NCI-H1436 (cell line): Measurements from ENCODE around the gene SLC11A1.
A peak's percentile ranks its signal among the peaks of the same experiment; 100 is the strongest.

Experiments
- DNase-seq: peaks from one replicate; lab custom pipeline; 2025; lab: John Stamatoyannopoulos, UW

The SLC11A1 gene

GRCh38 chr2:218394298-218395089 is 12.4 kb downstream of the SLC11A1 start:
- DNase-seq: no peak

- no peak for DNase-seq
These were observed 13.0 kb downstream of the SLC11A1 start for GRCh38 chr2:218395090-218395444.

- DNase-seq: no peak
These were observed 13.4 kb downstream of the SLC11A1 start for GRCh38 chr2:218395456-218395825.

GRCh38 chr2:218395826-218396687 is 14.0 kb downstream of the SLC11A1 start:
- peak; percentile 92 for DNase-seq

GRCh38 chr2:218396688-218397462 is 14.8 kb downstream of the SLC11A1 start:
- peak; percentile 77 for DNase-seq

- no peak for DNase-seq
These were observed 15.4 kb downstream of the SLC11A1 start for GRCh38 chr2:218397463-218397819.

- DNase-seq: peak; percentile 25
These were observed 15.9 kb downstream of the SLC11A1 start for GRCh38 chr2:218397820-218398436.

- DNase-seq: peak; percentile 44
These were observed 16.6 kb downstream of the SLC11A1 start for GRCh38 chr2:218398437-218399390.

GRCh38 chr2:218399391-218400166 is 17.5 kb downstream of the SLC11A1 start, which contains the start of gene CTDSP1:
Gene CTDSP1 (plus strand): TSS chr2:218399868. CDS start chr2:218400091, 223 bp downstream.
- DNase-seq: peak; percentile 82

GRCh38 chr2:218400167-218400929 is 18.3 kb downstream of the SLC11A1 start:
- DNase-seq: no peak

- DNase-seq: no peak
These were observed 19.1 kb downstream of the SLC11A1 start for GRCh38 chr2:218400930-218401881.

GRCh38 chr2:218401890-218402289 is 19.8 kb downstream of the SLC11A1 start:
- DNase-seq: no peak

GRCh38 chr2:218402491-218402901 is 20.4 kb downstream of the SLC11A1 start:
- no peak for DNase-seq

- no peak for DNase-seq
These were observed 20.9 kb downstream of the SLC11A1 start for GRCh38 chr2:218402911-218403411.

- DNase-seq: no peak
These were observed 21.7 kb downstream of the SLC11A1 start for GRCh38 chr2:218403810-218404209.

- DNase-seq: no peak
These were observed 22.4 kb downstream of the SLC11A1 start for GRCh38 chr2:218404351-218405085.
